HG03442 (cell line): Measurements from ENCODE around the gene CAB39.
"Not testable (repeated sequence)": the region's sequence is repeated elsewhere in the genome, so short reads cannot be mapped to it uniquely, and the experiment has no call there.

Source experiments
- ATAC-seq: cut with Tn5 transposase; IDR thresholded peaks from one replicate; pipeline ENCODE4 v1.9.1; 2021; ENCODE audit warnings: mild to moderate bottlenecking, moderate library complexity; ENCODE audit not compliant: unreplicated experiment

CAB39 gene

GRCh38 chr2:230713331-230714135 lies 891 bp downstream of the CAB39 start:
- ATAC-seq, result peak; percentile 11

GRCh38 chr2:230714136-230714480 lies 1.5 kb downstream of the CAB39 start:
- ATAC-seq, result no peak

GRCh38 chr2:230715201-230715600 lies 2.6 kb downstream of the CAB39 start:
- ATAC-seq, result no peak

GRCh38 chr2:230716588-230716987 lies 3.9 kb downstream of the CAB39 start:
- ATAC-seq, result no peak

- no peak for ATAC-seq
These were observed 5.0 kb downstream of the CAB39 start for GRCh38 chr2:230717600-230717999.

GRCh38 chr2:230719340-230719739 lies 6.7 kb downstream of the CAB39 start:
- ATAC-seq, result no peak

GRCh38 chr2:230721712-230722111 lies 9.1 kb downstream of the CAB39 start:
- ATAC-seq, result no peak

GRCh38 chr2:230722207-230722885 lies 9.7 kb downstream of the CAB39 start:
- ATAC-seq, result no peak

GRCh38 chr2:230723363-230723762 lies 10.7 kb downstream of the CAB39 start:
- no peak for ATAC-seq

GRCh38 chr2:230724957-230725356 lies 12.3 kb downstream of the CAB39 start:
- not testable (repeated sequence) for ATAC-seq

GRCh38 chr2:230731512-230731911 lies 18.9 kb downstream of the CAB39 start:
- no peak for ATAC-seq

GRCh38 chr2:230732914-230733401 lies 20.3 kb downstream of the CAB39 start:
- no peak for ATAC-seq

GRCh38 chr2:230734247-230735175 lies 21.9 kb downstream of the CAB39 start:
- ATAC-seq, result no peak

- no peak for ATAC-seq
These were observed 23.2 kb downstream of the CAB39 start for GRCh38 chr2:230735884-230736283.

GRCh38 chr2:230737300-230737699 lies 24.7 kb downstream of the CAB39 start:
- ATAC-seq, result no peak

- ATAC-seq, result no peak
These were observed 25.2 kb downstream of the CAB39 start for GRCh38 chr2:230737791-230738226.

GRCh38 chr2:230738391-230738811 lies 25.8 kb downstream of the CAB39 start:
- ATAC-seq, result no peak

GRCh38 chr2:230738924-230739323 lies 26.3 kb downstream of the CAB39 start:
- no peak for ATAC-seq

GRCh38 chr2:230739961-230740360 lies 27.3 kb downstream of the CAB39 start:
- ATAC-seq, result no peak

- no peak for ATAC-seq
These were observed 30.1 kb downstream of the CAB39 start for GRCh38 chr2:230742781-230743180.

- ATAC-seq, result no peak
These were observed 33.6 kb downstream of the CAB39 start for GRCh38 chr2:230746213-230746612.
